ENCODE results near the gene PASK.
"Not testable (repeated sequence)": the region's sequence is repeated elsewhere in the genome, so short reads cannot be mapped to it uniquely, and the experiment has no call there.

Gene PASK

DNA sequence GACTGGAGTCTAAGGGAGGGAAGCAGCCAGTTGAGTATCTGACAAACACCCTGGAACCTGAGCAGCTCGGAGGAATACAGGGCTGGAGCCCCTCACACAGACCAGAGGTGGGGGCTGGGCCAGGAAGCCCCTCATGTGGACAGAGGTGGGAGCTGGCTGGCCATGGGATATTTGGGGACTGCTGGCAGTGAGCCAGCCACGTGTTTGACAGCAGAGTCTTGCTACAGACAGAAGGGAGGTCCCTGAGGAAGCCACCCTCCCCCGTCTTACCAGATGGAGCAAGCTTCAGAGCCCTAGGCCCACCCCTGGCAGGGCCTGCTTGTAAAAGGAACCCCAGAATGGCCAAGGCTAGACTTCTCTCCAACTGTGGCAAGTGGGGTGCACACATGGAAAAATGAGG is 43.6 kb downstream of the PASK start:
- DNase-seq: no peak

DNA sequence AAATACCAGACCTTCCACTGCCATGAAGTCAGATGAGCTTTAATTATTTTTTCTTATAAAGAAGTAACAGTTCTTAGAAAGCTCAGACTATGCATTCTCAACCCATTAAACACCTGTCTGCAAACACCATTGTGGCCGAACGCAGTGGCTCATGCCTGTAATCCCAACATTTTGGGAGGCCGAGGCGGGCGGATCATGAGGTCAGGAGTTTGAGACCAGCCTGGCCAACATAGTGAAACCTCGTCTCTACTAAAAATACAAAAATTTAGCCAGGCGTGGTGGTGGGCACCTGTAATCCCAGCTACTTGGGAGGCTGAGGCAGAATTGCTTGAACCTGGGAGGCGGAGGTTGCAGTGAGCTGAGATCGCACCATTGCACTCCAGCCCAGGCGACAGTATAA is 44.7 kb downstream of the PASK start:
- DNase-seq: not testable (repeated sequence)

DNA sequence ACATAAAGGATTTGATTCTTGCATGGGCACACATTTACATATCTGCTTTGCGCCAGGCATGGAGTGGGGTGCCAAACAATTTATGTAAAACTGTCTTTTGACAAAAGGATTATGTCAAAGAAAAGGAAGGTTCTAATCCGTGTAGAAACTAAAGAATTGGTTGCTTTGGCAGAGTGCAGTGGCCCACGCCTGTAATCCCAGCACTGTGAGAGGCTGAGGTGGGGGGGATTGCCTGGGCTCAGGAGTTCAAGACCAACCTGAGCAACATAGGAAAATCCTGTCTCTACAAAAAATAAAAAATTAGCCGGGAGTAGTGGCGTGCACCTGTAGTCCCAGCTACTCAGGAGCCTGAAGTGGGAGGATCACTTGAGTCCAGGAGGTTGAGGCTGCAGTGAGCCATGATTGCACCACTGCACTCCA is 46.1 kb downstream of the PASK start:
- peak; percentile 8 for DNase-seq

DNA sequence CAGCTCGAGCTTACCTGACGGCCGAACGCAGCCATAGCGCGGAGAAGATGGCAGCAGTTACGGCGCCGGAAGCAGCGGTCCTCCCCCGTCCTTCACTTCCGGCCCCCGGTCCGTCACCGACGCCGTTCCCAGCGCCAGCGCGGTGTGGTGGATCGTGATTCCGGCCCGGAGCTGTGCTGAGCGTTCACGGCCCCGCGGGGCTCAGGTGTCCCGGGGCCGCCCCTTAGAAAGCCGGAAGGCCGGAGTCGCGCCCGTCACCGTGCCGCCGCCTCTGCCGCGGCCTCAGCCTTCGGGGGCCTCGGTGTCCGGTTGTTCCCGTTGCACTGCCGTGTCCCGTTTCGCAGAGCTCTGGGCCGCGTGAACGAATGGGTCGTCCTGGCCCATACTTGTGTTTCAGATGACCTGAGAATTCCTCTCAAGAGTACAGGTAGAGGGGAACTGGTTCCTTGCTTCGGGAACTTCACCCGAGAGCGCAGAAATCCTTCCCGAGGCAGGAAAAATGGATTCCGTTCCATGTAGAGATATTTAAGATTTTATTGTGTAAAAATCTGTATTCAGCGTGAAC is 47.0 kb downstream of the PASK start, which contains the start of gene MTERF4:
Gene MTERF4 (minus strand): TSS at position 49 of the 565 bp plus-strand sequence. CDS start 14 bp downstream, at position 35.
- peak; percentile 90 for DNase-seq

DNA sequence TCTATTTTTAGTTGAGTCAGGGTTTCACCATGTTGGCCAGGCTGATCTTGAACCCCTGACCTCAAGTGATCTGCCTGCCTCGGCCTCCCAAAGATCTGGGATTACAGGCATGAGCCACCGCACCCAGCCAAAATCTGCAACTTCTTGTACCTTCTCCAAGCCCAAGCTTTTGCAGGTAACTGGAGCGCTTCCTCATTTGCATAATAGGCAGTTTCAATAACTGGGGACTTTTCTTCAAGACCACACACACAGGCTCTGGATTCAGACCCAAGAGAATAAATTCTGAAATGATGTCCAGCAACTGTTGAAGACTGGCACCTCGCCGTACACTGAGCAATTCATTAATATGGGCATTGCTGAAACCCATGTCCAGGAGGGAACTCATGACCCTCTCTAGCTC is 50.0 kb downstream of the PASK start:
- no peak for DNase-seq

DNA sequence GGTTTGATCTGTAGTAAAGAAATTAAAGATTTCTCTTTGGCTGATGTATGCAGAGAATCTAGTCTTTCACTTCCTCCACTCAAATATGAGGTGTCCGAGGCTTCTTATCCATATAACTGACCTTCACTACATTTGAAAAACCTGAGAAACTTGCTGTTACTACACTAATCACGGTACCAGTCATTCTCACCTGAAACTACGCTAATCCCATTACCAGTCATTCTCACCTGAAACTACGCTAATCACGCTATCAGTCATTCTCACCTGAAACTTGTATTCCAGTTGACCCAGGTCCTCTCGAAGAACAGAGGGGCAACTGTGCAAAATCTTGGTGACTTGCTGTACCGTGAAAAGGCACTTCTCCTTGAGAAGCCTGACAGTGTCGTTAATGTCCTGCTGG is 52.3 kb downstream of the PASK start:
- no peak for DNase-seq

DNA sequence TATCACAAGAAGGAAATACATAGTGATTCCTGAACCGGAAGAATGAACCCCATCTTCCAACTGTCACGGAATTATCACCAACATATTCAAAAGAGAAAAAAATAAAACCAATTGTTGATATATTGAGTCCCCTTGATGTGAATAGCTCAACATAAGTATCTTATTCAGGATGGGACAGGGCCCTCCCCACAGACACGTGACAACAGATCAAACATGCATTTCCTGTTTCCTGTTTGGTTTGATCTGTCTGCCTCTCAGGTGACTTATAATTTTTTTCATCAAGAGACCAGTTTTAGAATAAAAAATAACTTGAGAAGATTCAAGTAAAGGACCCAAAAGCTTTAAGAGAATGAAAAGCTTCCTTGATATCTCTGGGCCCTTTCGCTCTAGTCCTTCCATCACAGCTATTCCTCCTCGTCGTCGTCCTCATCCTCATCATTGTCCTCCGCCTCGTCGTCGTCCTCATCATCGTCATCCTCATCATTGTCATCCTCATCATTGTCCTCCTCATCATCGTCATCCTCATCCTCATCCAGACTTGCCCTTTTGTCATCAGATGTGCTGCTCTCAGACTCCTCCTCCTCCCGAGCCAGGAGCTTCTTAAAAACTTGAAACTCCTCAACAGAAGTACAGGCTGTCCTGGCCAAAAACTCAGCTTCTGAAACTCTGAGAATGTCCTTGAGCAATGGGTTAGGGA is 53.5 kb downstream of the PASK start:
- no peak for DNase-seq

DNA sequence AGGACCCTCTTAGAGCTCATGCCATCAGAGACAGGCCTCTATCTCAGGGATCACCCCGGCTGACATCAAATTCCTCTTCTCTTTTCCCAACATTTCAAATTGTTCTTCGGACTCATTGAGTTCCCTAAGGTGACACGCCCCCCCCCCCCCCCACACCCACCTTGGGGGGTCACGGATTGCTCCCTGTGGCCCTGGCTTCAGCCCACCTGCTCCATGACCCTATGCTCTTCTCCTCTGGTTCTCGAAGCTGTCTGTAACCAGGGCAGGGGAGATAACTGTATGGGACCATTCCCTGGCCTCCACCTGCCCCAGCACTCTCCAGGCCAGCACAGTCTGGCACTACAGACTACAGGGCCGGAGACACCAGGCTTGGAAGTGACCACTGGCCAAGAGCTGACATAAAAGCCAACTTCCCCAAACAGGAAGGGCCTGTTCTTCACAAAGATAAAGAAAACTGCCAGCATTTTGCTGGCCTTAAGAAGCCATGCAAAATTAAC is 54.3 kb downstream of the PASK start:
- DNase-seq: no peak

DNA sequence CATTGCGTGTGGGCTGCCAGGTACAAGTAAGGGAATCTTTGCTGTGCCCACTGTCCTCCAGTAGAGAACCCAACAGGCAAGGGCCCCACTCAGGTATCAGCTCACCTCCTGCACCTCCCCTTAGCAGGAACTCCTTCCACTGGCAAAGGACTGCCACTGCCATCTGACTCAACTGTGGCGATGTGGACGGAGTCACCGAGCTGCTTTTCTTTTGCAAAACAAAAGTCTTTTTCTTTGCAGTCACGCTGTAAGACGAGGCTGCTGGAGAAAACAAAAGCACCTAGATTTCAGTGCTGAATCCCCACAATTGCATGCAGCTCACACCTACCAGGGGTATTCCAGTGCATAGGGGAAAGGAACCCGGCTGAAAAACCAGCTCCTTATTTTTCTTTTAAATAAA is 55.1 kb downstream of the PASK start:
- no peak for DNase-seq

DNA sequence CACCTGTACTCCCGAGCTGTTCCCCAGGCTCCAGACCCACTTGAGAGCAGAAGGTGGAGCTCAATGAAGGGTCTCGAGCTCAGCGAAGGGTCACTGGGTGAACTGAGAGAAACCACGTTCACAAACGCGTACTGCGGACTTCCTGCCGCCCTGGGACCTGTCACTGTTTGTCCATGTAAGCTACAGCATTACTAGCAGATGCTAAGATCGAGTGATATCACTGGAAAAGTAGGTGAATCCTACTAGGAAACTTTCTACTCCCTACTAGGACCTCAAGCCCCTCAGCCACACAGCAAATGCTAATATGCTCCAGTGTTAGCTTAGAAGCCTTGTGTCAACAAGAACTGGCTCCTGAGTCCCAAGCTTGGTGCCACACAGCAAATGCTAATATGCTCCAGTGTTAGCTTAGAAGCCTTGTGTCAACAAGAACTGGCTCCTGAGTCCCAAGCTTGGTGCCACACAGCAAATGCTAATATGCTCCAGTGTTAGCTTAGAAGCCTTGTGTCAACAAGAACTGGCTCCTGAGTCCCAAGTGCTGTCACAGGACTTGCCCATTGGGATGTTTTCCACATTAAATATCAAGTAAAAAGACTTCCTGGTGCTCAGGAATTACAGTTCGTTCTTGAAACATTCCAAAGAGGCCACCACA is 56.0 kb downstream of the PASK start:
- DNase-seq: not testable (repeated sequence)

DNA sequence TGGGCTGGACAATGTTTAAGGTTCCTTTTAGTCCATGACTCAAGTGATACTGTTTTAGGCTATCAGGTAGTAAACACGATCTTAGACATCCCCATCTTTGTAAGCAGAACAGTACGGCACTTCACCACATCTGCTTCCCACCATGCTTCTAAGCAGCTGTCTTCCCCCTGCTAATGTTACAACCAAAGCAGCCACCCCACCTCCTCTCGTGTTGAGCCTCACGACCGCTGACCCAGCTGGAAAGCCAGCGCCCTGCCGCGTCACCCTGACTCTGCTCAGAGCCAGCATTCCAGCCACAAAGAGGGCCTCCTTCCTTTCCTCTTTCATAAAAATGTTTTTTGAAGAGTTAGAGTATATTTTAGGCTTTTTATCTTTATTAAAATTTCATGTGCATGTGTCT is 56.6 kb downstream of the PASK start:
- DNase-seq: no peak

DNA sequence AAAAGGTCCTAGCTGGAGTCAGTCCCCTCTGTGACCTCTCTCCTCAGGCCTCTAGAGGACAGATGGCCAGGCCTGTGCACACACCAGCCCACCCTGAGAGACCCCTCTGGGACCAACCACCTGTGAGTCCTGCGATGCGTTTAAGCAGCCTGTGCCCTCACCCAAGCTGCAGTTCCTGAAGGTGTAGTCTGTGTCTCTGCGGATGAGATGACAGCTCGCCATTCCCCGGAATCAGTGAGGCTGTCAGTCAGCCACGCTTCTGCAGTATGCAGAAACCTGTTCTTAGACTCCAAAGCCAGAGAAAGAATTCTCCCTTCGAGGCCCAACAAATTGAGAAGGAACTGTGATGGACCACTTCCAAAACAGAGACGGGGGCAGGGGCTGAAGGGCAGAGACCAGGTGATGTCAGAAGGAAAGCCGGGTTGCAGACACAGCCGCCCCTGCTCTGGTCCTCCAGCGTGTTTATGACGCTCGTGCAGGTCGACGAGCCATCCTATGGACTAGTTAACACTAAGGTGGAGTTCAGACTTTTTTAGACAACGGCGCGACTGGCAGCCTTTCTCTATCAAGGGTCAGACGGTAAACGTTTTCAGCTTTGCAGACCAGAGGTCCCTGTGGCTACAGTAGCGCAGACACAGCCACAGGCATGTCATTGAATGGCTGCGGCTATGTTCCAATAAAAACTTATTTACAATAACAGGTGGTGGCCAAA is 57.4 kb downstream of the PASK start:
- no peak for DNase-seq

DNA sequence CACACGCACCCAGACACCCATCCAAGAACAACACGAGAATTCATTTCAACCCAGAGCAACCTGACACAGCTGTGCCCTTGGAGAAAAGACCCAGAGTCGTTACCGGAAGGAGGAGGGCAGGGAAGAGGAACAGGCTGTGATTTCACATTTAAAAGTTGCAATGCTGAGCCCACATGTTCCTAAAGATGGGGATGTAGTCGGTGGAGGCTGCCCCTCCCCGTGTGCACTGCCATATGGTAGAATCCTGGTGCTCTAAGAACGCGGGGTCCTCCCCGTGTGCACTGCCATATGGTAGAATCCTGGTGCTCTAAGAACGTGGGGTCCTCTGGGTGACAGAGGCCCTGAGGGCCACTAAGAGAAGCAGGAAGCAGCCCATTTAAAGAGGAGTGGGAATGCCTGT is 58.1 kb downstream of the PASK start:
- no peak for DNase-seq

DNA sequence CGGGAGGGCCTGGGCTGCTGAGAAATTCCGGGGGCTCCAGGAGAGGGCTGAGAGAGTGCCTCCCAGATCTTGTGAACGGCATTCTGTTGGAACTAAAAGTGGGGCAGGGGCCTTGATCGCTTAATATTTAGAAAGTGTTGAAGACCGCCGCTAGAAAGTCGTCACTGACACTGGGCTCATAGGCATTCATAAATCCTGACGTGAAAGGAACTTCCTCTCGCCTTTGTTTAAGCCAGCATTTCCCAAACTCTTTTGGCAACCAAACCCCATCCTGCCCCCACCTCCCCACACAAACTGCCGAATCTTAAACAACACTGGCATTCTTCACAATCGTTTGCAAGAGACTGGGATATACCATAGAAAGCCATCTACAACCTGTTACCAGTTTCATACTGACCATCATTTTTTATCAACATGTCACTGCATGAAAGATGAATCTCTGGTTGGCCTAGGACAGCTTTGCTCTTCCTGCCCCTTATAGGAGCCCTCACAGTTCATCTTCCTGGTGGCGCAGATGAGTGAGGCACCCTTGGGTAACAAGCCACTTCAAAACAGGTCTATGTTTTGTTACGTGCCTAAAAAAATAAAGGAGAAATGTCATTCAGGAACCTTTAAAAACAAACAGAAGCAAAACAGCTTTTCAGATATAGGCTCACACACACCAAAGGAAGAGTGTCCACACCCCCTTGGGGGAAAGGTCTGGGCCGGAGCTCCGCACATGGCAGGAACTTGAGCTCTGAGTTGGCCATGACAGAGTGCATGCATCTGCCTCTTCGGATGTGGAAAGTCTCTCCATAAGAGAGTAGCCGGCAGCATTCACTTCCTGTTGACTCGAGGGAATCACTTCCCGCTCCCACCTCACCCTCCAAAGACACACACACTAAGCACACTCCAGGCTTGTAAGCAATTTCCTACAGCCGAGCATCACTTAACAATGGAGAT is 60.2 kb downstream of the PASK start:
- DNase-seq: no peak

DNA sequence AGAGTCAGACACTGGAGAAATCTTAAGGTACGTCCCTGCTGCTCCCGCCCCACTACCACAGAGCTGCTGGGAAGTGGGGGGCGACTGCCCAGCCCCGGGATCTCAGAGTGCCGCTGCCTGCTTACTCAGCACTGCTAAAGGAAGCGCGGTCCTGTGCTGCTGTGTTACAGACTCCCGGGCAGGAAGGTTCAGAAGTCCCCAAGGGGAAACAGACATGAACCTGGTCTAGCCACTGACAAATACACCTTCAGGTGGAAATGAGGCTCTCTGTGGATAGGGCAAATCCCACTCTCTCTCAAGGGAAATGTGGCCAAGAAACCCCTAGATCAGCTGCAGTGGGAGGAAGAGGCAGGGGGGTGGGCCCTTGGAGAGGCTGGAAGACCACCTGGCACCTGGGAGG is 60.9 kb downstream of the PASK start:
- DNase-seq: no peak

DNA sequence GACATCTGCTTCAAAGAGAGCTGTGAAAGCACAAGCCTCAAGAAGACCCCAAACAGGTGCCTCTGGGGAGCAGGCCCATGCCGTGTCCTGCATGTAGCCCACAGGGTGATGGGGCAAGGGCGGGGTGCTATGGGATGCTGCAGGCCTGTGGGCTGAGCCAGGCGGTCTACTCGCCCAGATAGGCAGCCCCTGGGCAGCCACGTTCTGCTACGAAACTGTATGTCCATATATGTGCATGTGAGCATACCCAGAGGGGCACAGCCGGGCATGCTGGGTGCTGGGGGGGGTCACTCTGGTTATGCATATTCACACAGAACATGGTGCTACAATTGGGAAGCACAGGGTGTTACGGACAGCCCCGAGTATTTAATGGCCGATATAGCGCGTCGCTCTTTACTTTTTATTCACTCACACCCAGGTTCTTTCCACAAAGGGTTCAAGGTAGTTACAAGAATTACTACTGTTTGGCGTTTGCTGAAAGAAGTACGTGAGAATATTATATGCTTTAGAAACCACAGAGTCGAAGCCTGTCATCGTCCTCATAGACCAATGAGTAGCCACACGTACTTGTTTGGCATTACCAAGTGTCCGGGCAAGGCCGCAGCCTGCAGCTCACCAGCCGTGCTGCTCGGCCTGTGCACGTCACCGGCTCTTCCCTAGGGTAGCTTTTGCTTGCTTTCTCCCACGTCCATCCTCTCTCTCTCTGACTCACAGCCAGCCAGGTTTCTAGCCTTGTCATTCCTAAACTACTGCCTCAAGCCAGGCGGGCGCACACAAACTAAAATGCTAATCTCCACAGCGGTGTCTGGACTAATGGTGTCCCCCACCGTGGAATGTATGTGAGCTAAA is 61.6 kb downstream of the PASK start:
- no peak for DNase-seq

DNA sequence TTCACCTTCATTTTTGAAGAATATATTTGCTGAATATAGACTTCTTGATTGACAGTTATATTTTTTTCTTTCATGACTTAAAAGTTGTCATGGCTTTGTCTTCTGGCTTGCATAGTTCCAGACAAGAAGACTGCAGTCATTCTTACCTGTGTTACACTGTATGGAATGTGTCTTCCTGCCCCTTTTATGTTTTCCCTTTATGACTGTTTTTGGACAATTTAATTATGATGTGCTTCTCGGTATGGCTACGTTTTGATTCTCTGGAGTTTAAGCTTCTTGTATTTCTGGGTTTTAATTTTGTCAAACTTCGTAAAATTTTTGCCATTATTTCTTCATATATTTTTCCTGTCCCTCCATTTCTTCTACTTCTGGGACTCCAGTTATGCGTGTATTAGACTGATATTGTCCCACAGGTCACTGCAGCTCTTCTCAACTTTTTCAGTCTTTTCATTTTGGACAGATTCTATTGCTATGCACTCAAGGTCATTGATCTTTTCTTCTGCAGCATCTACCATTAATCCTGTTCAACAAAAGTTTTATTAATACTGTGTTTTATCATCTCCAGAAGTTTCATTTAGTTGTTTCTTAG is 64.3 kb downstream of the PASK start:
- no peak for DNase-seq

DNA sequence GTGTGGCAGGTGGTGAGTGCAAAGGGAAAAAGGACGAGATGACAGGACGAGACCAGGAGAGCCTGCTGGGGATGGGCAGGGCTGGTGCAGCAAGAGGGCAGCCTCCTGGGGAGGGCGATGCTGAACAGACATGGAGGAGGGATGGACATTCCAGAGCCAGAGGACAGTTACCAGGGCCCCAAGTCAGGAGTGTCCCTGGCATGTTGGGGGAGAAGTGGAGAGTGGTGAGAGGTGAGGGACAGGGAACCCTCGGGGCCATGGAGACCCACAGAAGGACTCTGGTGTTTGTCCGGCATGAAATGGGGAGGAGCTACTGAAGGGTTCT is 66.2 kb downstream of the PASK start:
- DNase-seq: no peak

DNA sequence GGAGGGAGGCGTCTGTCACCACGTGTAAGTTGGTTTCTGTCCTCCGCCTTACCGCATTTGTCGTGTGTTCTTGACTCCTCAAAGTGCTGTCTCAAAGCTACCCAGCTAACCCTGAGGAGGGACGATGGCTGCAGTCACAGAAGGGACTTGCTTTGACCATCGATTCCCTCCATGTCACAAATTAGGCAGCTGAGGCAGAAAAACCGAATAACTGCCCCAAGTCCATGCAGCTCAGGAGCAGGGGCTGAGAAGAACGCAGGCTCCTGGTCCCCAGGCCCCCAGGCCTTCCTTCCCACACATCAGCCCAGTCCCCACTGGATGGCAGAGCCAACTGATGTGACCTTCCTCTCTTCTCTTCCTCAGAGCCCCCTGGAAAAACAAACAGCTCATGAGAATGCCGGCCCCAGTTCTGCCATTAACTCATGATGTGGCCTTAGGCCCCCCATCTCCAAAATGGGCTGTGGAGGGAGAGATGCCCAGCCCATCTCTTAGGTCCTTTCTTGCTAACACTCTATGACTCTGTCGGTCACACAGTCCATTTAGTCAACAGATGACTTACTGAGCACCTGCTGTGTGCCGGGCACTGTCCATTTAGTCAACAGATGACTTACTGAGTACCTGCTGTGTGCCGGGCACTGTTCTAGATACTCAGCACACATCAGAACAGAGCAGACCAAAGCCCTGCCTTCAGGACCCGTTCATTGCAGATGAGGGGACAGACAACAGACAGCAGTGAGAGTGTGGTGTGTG is 66.8 kb downstream of the PASK start:
- DNase-seq: no peak

All from right kidney (tissue), 1 donor.